HepG2 (cell line): ENCODE results near the gene PRSS21. TPM values are rescaled to one million over a fixed set of nuclear protein-coding genes. Genes with fewer than 3 reads are reported as not detected.

ENCODE experiments used
- AGO2 ChIP-seq: fragments of 200-400 bp; formaldehyde crosslinking; optimal IDR thresholded peaks from 2 replicates; pipeline ENCODE3; 2017; ENCODE audit warnings: mild to moderate bottlenecking, low read depth, low read length, moderate library complexity
- E2F1 ChIP-seq: sonication (generic); formaldehyde crosslinking; IDR thresholded peaks from 2 replicates; pipeline ENCODE4 v1.5.0; 2020; ENCODE audit warnings: missing genetic modification reagents
- FOXP4 ChIP-seq: sonication (generic); formaldehyde crosslinking; IDR thresholded peaks from 2 replicates; pipeline ENCODE4 v1.4.0; 2020; ENCODE audit warnings: missing genetic modification reagents
- LRRFIP1 ChIP-seq: sonication (generic); formaldehyde crosslinking; conservative IDR thresholded peaks from 2 replicates; pipeline ENCODE4 v1.4.0; 2020; ENCODE audit warnings: missing genetic modification reagents
- NKX3-1 ChIP-seq: sonication (generic); formaldehyde crosslinking; IDR thresholded peaks from 2 replicates; pipeline ENCODE4 v1.5.0; 2020; ENCODE audit warnings: missing genetic modification reagents
- PHF8 ChIP-seq: sonication (generic); formaldehyde crosslinking; IDR thresholded peaks from 2 replicates; pipeline ENCODE4 v1.5.0; 2020; ENCODE audit warnings: missing genetic modification reagents
- POGZ ChIP-seq: sonication (generic); formaldehyde crosslinking; IDR thresholded peaks from 2 replicates; pipeline ENCODE4 v1.4.0; 2020; ENCODE audit warnings: mild to moderate bottlenecking, missing genetic modification reagents
- POLR2AphosphoS2 ChIP-seq: IDR thresholded peaks from 2 replicates; pipeline ENCODE4 v1.6.1; 2011; ENCODE audit warnings: low read depth, low read length, improper control_type of control experiment
- RERE ChIP-seq: IDR thresholded peaks from 2 replicates; pipeline ENCODE4 v1.6.1; 2016; ENCODE audit warnings: low read depth, missing genetic modification reagents, missing compliant biosample characterization
- SP4 ChIP-seq: sonication (generic); formaldehyde crosslinking; IDR thresholded peaks from 2 replicates; pipeline ENCODE4 v1.8.1; 2023; ENCODE audit warnings: mild to moderate bottlenecking, missing genetic modification reagents
- THAP9 ChIP-seq: sonication (generic); formaldehyde crosslinking; IDR thresholded peaks from 2 replicates; pipeline ENCODE4; 2020; ENCODE audit warnings: missing genetic modification reagents, mild to moderate bottlenecking, borderline replicate concordance
- ZC3H13 ChIP-seq: sonication (generic); formaldehyde crosslinking; IDR thresholded peaks from 2 replicates; pipeline ENCODE4 v1.8.1; 2023; ENCODE audit warnings: mild to moderate bottlenecking, missing genetic modification reagents, moderate library complexity
- ZNF451 ChIP-seq: sonication (generic); formaldehyde crosslinking; IDR thresholded peaks from 2 replicates; pipeline ENCODE4 v1.5.0; 2020; ENCODE audit warnings: mild to moderate bottlenecking, missing genetic modification reagents
- ZNF557 ChIP-seq: sonication (generic); formaldehyde crosslinking; IDR thresholded peaks from 2 replicates; pipeline ENCODE4 v1.4.0; 2020; ENCODE audit warnings: missing genetic modification reagents
- ZNF749 ChIP-seq: sonication (generic); formaldehyde crosslinking; IDR thresholded peaks from 2 replicates; pipeline ENCODE4 v1.8.0; 2022; ENCODE audit warnings: mild to moderate bottlenecking, missing genetic modification reagents, moderate library complexity, borderline replicate concordance
- ZSCAN20 ChIP-seq: sonication (generic); formaldehyde crosslinking; IDR thresholded peaks from 2 replicates; pipeline ENCODE4 v1.4.0; 2020; ENCODE audit warnings: missing genetic modification reagents, mild to moderate bottlenecking, borderline replicate concordance
- polyA plus RNA-seq, 8 experiments: library from polyadenylated mRNA; depleted of rRNA in 3 of 8; stranded (reverse) in 7 of 8; unstranded in 1 of 8; fragments of >200 nt; fragmentation: Illumina TruSeq in 4 of 8; extraction: Trizol in 4 of 8; gene quantifications; 2 replicates each; pipeline versions ENCODE4 v1.2.1 to v1.2.3, GENCODE V29; 2011 to 2016; ENCODE audit warnings: low read depth in 4 of 8, missing spikeins in 1 of 8, mixed read lengths in 1 of 8; ENCODE audit not compliant: insufficient read depth in 1 of 8
- total RNA-seq, 5 experiments: library from RNA; depleted of rRNA; stranded (reverse); fragments of >200 nt; fragmentation: Illumina TruSeq; extraction: Trizol; gene quantifications; 2 replicates each; pipeline ENCODE4 v1.2.3, GENCODE V29; 2016; ENCODE audit warnings: low read depth in 1 of 5

The PRSS21 gene
- total and polyA plus RNA-seq, 2 of the 13 experiments (the other 11 are each of a cell fraction or from before 2014, with no cell fraction given): not detected

- peak; percentile 19; the same call in 1 of the 2 replicates for TF ChIP-seq THAP9 (CRISPR knock-in tag)
- TF ChIP-seq PHF8 (CRISPR knock-in tag): no peak
- no peak for TF ChIP-seq AGO2
- no peak for TF ChIP-seq NKX3-1
- no peak for TF ChIP-seq LRRFIP1 (CRISPR knock-in tag)
- no peak for TF ChIP-seq RERE (CRISPR knock-in tag)
- 0 out of 2 replicates have a peak, but pooled peaks have one; percentile 22 for TF ChIP-seq POGZ (CRISPR knock-in tag)
- no peak for TF ChIP-seq SP4 (CRISPR knock-in tag)
- no peak for TF ChIP-seq POLR2AphosphoS2
- no peak for TF ChIP-seq E2F1
- no peak for TF ChIP-seq ZNF749 (CRISPR knock-in tag)
- TF ChIP-seq ZNF451 (CRISPR knock-in tag): 0 out of 2 replicates have a peak, but pooled peaks have one; percentile 39
- TF ChIP-seq ZC3H13 (CRISPR knock-in tag): no peak
- TF ChIP-seq ZSCAN20 (CRISPR knock-in tag): no peak
- no peak for TF ChIP-seq FOXP4
- TF ChIP-seq ZNF557 (CRISPR knock-in tag): no peak
Measured at GRCh38 chr16:2838928-2839327, 21.9 kb downstream of the PRSS21 start (continued).
